Neural cell (in vitro differentiated cells): ENCODE results near the gene VSIG10. TPM values are rescaled to one million over a fixed set of nuclear protein-coding genes. Genes with fewer than 3 reads are reported as not detected.
A peak's percentile ranks its signal among the peaks of the same experiment; 100 is the strongest.

Source experiments
- H2AFZ ChIP-seq: fragments of 200-600, 300-800 bp; sonication (generic), shearing (Covaris generic); 2 replicates; pipeline ENCODE4 v1.6.0; 2014; ENCODE audit warnings: low read depth, mild to moderate bottlenecking, antibody characterized with exemption, low read length, moderate library complexity
- H3F3A ChIP-seq: fragments of 200-600 bp; shearing (Covaris generic); 2 replicates; pipeline ENCODE4 v1.6.1; 2016; ENCODE audit warnings: mild to moderate bottlenecking, moderate library complexity, mixed read lengths, antibody characterized with exemption, low read length; ENCODE audit not compliant: insufficient read depth, poor library complexity, severe bottlenecking
- H3K27ac ChIP-seq: fragments of 200-600, 300-800 bp; sonication (generic), shearing (Covaris generic); 2 replicates; pipeline ENCODE4 v1.5.1; 2014; ENCODE audit warnings: mild to moderate bottlenecking, low read length, moderate library complexity
- H3K27me3 ChIP-seq: fragments of 300-800, 200-600 bp; sonication (generic), shearing (Covaris generic); 2 replicates; pipeline ENCODE4 v1.6.0; 2014; ENCODE audit warnings: mild to moderate bottlenecking, low read depth, low read length, moderate library complexity; ENCODE audit not compliant: insufficient read depth
- H3K36me3 ChIP-seq: fragments of 300-800, 200-600 bp; sonication (generic), shearing (Covaris generic); 2 replicates; pipeline ENCODE4 v1.5.1; 2014; ENCODE audit warnings: mild to moderate bottlenecking, antibody characterized with exemption, low read length, moderate library complexity; ENCODE audit not compliant: insufficient read depth
- H3K4me2 ChIP-seq: fragments of 300-800, 200-600 bp; sonication (generic), shearing (Covaris generic); 2 replicates; pipeline ENCODE4 v1.6.0; 2014; ENCODE audit warnings: mild to moderate bottlenecking, low read length
- H3K4me3 ChIP-seq: fragments of 300-800, 200-600 bp; sonication (generic), shearing (Covaris generic); 2 replicates; pipeline ENCODE4 v1.5.1; 2014; ENCODE audit warnings: mild to moderate bottlenecking, low read length, moderate library complexity
- H3K79me2 ChIP-seq: fragments of 200-600 bp; shearing (Covaris generic); replicated peaks from 2 replicates; pipeline ENCODE4 v1.6.0; 2014; ENCODE audit warnings: mild to moderate bottlenecking, low read length, moderate library complexity; ENCODE audit not compliant: insufficient read depth
- H3K9ac ChIP-seq: fragments of 300-800, 200-600 bp; sonication (generic), shearing (Covaris generic); 2 replicates; pipeline ENCODE4 v1.6.1; 2016; ENCODE audit warnings: mild to moderate bottlenecking, low read length, mixed read lengths
- H3K9me2 ChIP-seq: fragments of 200-600 bp; shearing (Covaris generic); 2 replicates; pipeline ENCODE4 v1.6.1; 2016; ENCODE audit warnings: mild to moderate bottlenecking, low read length, mixed read lengths; ENCODE audit not compliant: insufficient read depth
- H3K9me3 ChIP-seq: fragments of 200-600, 300-800 bp; sonication (generic), shearing (Covaris generic); 2 replicates; pipeline ENCODE4 v1.6.1; 2016; ENCODE audit warnings: mild to moderate bottlenecking, mixed run types, low read length, moderate library complexity, mixed read lengths
- H4K20me1 ChIP-seq: fragments of 200-600 bp; shearing (Covaris generic); 2 replicates; pipeline ENCODE4 v1.6.1; 2016; ENCODE audit warnings: mild to moderate bottlenecking, mixed run types; ENCODE audit not compliant: insufficient read depth
- EP300 ChIP-seq: fragments of 450-650 bp; conservative IDR thresholded peaks from 2 replicates; pipeline ENCODE4 v1.6.1; 2014; ENCODE audit warnings: antibody characterized with exemption, mild to moderate bottlenecking, moderate library complexity; ENCODE audit not compliant: poor library complexity, severe bottlenecking
- EZH2 ChIP-seq: fragments of 200-600, 300-800 bp; shearing (Covaris generic), sonication (generic); IDR thresholded peaks from 2 replicates; pipeline ENCODE4 v1.6.1; 2014; ENCODE audit warnings: antibody characterized with exemption, low read length, borderline replicate concordance, mild to moderate bottlenecking; ENCODE audit not compliant: insufficient read depth, poor library complexity, severe bottlenecking
- MXI1 ChIP-seq: fragments of 450-650 bp; conservative IDR thresholded peaks from 2 replicates; pipeline ENCODE4 v1.6.1; 2014; ENCODE audit warnings: antibody characterized with exemption, mild to moderate bottlenecking; ENCODE audit not compliant: poor library complexity, severe bottlenecking
- POLR2AphosphoS5 ChIP-seq: IDR thresholded peaks from 2 replicates; pipeline ENCODE4 v1.6.1; 2012
- RAD21 ChIP-seq: fragments of 450-650 bp; conservative IDR thresholded peaks from 2 replicates; pipeline ENCODE4 v1.6.1; 2014; ENCODE audit warnings: antibody characterized with exemption, mild to moderate bottlenecking, moderate library complexity
- SMC3 ChIP-seq: fragments of 450-650 bp; conservative IDR thresholded peaks from 2 replicates; pipeline ENCODE4 v1.6.1; 2014; ENCODE audit warnings: antibody characterized with exemption, mild to moderate bottlenecking, moderate library complexity; ENCODE audit not compliant: poor library complexity
- TAF1 ChIP-seq: IDR thresholded peaks from 2 replicates; pipeline ENCODE4 v1.6.1; 2012; ENCODE audit warnings: low read depth
- polyA plus RNA-seq: library from polyadenylated mRNA; depleted of rRNA; stranded (reverse); fragments of >200 nt; gene quantifications from 2 replicates; pipeline ENCODE4 v1.2.3, GENCODE V29; 2014
- TF ChIP-seq, protein P1 (sequence below): fragments of 450-650 bp; IDR thresholded peaks from 2 replicates; pipeline ENCODE4 v1.5.1; 2014; ENCODE audit warnings: antibody characterized with exemption, mild to moderate bottlenecking, moderate library complexity; ENCODE audit not compliant: poor library complexity, severe bottlenecking
- TF ChIP-seq, protein P2 (sequence below): IDR thresholded peaks from 2 replicates; pipeline ENCODE4 v1.6.1; 2012; ENCODE audit warnings: borderline replicate concordance

Gene VSIG10
- polyA plus RNA-seq, 1 donor from 2014 or later, result 2.0 TPM

DNA sequence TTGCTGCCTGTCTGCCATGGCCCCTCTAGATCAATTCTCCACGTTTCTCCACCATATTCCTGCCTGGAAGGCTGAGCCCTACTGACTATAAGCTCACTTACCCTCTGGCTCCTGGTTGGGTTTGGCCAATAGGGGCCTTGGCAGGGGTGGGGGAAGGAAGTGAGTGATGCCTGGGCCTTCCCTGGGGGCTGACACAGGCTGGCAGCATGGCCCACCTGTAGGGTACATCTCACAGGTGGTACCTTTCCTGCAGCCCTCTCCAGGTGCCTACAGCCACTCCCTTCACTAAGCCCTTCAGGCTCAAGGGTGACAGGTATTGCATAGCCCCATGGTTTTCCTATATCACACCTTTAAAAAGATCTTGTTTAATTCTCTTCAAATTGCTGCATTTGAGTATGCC is 83.8 kb downstream of the VSIG10 start:
- Histone ChIP-seq H3K4me3 (no peak overlapping the region), H3K27me3 (no peaks in the 10 kb centered on the region), H3K79me2 (peaks cover 15% of the 10 kb centered on the region), H4K20me1 (no peaks in the 10 kb centered on the region), H3K36me3 (no peaks in the 10 kb centered on the region), H2AFZ (no peak overlapping the region), H3K9me2 (no peaks in the 10 kb centered on the region), H3F3A (no peaks in the 10 kb centered on the region), H3K9me3 (no peaks in the 10 kb centered on the region), H3K4me2 (no peak overlapping the region), H3K9ac (no peak overlapping the region), H3K27ac (no peak overlapping the region)
- TF ChIP-seq EP300 (no peak), SMC3 (no peak), RAD21 (no peak), TAF1 (no peak), EZH2 (no peak), MXI1 (no peak), POLR2AphosphoS5 (no peak)
- TF ChIP-seq, protein P1, sequence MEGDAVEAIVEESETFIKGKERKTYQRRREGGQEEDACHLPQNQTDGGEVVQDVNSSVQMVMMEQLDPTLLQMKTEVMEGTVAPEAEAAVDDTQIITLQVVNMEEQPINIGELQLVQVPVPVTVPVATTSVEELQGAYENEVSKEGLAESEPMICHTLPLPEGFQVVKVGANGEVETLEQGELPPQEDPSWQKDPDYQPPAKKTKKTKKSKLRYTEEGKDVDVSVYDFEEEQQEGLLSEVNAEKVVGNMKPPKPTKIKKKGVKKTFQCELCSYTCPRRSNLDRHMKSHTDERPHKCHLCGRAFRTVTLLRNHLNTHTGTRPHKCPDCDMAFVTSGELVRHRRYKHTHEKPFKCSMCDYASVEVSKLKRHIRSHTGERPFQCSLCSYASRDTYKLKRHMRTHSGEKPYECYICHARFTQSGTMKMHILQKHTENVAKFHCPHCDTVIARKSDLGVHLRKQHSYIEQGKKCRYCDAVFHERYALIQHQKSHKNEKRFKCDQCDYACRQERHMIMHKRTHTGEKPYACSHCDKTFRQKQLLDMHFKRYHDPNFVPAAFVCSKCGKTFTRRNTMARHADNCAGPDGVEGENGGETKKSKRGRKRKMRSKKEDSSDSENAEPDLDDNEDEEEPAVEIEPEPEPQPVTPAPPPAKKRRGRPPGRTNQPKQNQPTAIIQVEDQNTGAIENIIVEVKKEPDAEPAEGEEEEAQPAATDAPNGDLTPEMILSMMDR, result no peak
- TF ChIP-seq, protein P2, sequence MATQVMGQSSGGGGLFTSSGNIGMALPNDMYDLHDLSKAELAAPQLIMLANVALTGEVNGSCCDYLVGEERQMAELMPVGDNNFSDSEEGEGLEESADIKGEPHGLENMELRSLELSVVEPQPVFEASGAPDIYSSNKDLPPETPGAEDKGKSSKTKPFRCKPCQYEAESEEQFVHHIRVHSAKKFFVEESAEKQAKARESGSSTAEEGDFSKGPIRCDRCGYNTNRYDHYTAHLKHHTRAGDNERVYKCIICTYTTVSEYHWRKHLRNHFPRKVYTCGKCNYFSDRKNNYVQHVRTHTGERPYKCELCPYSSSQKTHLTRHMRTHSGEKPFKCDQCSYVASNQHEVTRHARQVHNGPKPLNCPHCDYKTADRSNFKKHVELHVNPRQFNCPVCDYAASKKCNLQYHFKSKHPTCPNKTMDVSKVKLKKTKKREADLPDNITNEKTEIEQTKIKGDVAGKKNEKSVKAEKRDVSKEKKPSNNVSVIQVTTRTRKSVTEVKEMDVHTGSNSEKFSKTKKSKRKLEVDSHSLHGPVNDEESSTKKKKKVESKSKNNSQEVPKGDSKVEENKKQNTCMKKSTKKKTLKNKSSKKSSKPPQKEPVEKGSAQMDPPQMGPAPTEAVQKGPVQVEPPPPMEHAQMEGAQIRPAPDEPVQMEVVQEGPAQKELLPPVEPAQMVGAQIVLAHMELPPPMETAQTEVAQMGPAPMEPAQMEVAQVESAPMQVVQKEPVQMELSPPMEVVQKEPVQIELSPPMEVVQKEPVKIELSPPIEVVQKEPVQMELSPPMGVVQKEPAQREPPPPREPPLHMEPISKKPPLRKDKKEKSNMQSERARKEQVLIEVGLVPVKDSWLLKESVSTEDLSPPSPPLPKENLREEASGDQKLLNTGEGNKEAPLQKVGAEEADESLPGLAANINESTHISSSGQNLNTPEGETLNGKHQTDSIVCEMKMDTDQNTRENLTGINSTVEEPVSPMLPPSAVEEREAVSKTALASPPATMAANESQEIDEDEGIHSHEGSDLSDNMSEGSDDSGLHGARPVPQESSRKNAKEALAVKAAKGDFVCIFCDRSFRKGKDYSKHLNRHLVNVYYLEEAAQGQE, result no peak

DNA sequence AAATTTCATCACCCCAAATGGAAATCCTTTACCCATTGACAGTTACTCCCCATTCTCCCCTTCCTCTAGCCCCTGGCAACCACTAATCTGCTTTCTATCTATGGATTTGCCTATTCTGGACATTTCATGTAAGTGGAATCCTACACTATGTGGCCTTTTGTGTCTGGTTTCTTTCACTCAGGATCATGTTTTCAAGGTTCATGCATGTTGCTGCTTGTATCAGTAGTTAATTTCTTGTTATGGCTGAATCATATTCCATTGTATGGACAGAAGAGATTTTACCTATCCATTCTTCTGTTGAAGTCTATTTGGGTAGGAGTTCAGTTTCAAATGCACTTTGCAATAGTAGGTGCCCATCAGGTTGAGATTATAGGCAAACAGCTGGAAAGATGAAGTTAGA is 85.9 kb downstream of the VSIG10 start:
- H3K9ac ChIP-seq, result no peak overlapping the region
- no peak overlapping the region for H3K27ac ChIP-seq
- no peak overlapping the region for H2AFZ ChIP-seq
- peak overlapping the region; percentile 96 for H3K4me3 ChIP-seq
- H3K9me3 ChIP-seq, result no peaks in the 10 kb centered on the region
- no peaks in the 10 kb centered on the region for H3F3A ChIP-seq
- H3K4me2 ChIP-seq, result no peak overlapping the region
- TF ChIP-seq SMC3, result no peak
- TF ChIP-seq EP300, result no peak
- TF ChIP-seq, protein P1, result no peak
- TF ChIP-seq POLR2AphosphoS5, result no peak
- TF ChIP-seq TAF1, result no peak
- no peak for TF ChIP-seq MXI1
- no peak for TF ChIP-seq RAD21
- no peak for TF ChIP-seq EZH2
- TF ChIP-seq, protein P2, result no peak
- no peaks in the 10 kb centered on the region for H3K27me3 ChIP-seq
- H3K9me2 ChIP-seq, result no peaks in the 10 kb centered on the region
- H3K79me2 ChIP-seq, result peaks cover 15% of the 10 kb centered on the region
- H3K36me3 ChIP-seq, result no peaks in the 10 kb centered on the region
- H4K20me1 ChIP-seq, result no peaks in the 10 kb centered on the region
